H54 (cell line): ENCODE measurements around the gene ACTR3C.

Experiments used
- DNase-seq: peaks from one replicate; pipeline ENCODE4 v3.0.0; 2011; ENCODE audit warnings: low spot score, mixed read lengths; ENCODE audit not compliant: insufficient read length
- FAIRE-seq: peaks from 3 replicates; lab custom pipeline; 2011; peaks lifted over from hg19 to GRCh38; lab: Jason Lieb, UNC
- POLR2A ChIP-seq: IDR thresholded peaks from 2 replicates; pipeline ENCODE4 v1.6.1; 2011; ENCODE audit warnings: low read depth, mild to moderate bottlenecking, low read length

ACTR3C gene

DNA sequence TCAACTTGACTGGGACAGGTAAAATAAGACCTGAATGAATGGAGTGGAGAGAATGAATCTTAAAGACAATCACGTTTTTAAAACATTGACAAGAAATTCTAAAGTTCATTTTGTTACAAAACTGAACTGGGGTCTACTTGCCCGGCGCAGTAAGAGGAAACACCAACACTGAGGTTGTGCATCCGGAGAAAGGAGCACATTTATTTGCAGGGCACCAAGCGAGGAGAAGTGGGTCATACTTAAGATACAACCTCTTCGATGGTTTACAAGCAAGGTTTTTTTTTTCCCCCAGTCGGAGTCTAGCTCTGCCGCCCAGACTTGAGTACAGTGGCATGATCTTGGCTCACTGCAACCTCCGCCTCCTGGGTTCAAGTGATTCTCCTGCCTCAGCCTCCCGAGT is 41.8 kb upstream of the ACTR3C start:
- FAIRE-seq, result no peak
- TF ChIP-seq POLR2A, result no peak
- DNase-seq, result no peak

DNA sequence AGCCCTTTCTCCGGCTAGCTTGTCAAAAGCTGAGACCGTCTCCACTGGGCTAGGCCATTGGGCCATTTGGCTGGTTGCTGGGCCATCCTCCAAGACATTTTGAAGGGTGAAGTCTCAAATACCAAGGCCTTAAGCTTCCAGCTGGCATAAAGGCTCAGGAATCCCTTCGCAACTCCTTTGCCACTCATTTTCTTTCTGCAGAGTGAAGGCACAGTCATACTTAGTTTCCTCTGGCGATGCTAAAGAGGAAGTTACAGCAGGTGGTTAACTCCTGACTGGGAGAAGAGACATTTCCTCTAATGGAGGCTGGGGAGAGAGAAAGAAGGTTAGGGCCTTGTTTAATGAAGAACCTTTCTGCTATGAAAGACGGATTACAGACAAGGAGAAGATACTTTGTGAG is 40.5 kb upstream of the ACTR3C start:
- DNase-seq, result no peak
- no peak for TF ChIP-seq POLR2A
- no peak for FAIRE-seq

DNA sequence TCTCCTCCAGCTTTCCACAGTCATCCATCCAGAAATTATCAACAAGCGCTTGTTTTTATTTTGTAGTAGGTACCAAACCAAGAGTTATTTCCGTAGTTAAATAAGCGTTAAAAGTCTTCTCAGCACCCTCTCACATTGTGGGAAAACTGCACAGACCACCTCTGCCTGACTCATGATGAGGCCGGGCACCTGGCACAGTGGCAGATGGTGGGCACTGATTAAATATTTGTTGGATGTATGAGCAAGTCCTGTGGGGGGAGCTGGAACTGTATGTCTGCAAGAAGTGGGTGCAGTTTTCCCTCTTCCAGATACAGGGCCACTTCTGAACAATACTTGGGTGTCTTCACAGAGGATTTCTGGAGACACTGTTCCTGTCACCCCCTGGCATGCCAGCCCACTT is 40.0 kb upstream of the ACTR3C start:
- no peak for DNase-seq
- TF ChIP-seq POLR2A, result no peak
- FAIRE-seq, result no peak

DNA sequence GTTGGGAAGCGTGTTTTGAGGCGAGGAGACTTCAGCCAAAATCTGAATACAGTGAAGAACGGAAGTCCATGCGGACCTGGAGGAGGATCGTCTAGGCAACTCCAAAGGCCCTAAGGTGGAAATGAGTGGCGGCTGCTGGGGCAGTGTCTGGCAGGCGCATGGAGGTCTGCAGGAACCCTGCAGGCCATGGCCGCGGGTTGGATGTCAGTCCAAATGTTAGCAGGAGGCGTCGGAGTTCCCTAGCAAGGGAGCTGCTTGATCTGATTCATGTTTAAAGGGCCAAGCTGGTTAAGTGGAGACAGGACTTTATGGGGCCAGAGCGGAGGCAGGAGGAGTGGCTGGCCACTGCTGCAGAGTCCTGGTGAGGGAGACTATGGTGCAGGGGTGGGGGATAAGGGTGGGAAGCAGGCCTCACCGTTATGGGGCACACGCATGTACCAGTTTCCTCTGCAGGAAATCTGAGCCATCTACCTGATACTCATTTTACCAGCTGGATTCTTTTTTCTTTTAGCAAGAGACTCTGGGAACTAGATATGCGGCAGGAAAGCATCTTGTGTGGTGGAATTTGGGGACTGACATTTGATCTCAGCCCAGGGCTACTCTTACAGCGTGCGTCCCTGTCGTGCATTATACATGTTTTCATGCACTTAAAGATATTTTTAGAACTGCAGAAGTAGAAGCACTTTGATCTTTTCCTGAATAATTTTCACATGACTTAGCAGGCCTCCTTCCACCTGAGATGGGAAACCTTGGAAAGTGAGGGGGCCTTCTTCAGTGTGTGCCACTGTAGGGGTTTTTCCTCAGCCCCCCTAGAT is 38.7 kb upstream of the ACTR3C start:
- FAIRE-seq (no peak), DNase-seq (no peak)
- TF ChIP-seq POLR2A, result no peak

DNA sequence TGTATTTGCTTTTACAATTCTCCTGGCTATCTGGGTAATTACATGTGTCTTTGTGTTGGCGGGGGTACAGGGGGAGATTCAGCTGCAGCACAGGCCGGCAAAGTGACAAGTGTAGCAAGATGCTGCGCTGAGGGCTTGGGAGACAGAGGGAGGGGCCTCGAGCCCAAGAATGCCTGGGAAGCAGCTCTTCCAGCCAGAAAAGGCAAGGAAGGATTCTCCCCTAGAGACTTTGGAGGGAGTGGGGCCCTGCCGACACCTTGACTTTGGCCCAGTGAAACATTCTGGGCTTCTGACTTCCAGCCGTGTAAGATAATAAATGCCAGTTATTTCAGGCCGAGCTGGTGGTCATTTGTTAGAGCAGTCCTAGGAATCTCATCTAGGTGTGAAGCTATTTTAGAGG is 38.1 kb upstream of the ACTR3C start:
- DNase-seq, result no peak
- no peak for FAIRE-seq
- no peak for TF ChIP-seq POLR2A

DNA sequence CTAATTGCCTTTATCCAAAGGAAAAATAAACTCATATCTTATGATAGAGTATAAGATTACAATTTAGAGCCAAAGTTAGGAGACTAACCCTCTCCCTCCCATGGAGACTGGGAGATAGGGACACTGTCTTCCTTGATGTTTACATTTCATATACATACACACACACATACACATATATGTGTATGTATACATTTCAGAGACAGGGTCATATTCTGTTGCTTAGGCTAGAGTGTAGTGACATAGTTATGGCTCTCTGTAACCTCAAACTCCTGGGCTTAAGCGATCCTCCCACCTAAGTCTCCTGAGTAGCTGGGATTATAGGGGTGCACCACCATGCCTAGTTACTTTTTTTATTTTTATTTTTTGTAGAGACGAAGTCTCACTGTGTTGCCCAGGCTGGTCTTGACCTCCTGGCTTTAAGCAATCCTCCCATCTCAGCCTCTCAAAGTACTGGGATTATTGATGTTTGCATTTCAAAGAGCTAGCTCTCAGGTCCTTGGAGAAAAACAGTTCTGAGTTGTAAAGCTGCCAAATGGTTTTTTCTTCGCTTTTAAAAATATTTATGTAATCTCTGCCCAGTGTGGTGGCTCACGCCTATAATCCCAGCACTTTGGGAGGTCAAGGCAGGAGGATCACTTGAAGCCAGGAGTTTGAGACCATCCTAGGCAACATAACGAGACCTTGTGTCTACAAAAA is 37.2 kb upstream of the ACTR3C start:
- DNase-seq (no peak), FAIRE-seq (no peak)
- no peak for TF ChIP-seq POLR2A

DNA sequence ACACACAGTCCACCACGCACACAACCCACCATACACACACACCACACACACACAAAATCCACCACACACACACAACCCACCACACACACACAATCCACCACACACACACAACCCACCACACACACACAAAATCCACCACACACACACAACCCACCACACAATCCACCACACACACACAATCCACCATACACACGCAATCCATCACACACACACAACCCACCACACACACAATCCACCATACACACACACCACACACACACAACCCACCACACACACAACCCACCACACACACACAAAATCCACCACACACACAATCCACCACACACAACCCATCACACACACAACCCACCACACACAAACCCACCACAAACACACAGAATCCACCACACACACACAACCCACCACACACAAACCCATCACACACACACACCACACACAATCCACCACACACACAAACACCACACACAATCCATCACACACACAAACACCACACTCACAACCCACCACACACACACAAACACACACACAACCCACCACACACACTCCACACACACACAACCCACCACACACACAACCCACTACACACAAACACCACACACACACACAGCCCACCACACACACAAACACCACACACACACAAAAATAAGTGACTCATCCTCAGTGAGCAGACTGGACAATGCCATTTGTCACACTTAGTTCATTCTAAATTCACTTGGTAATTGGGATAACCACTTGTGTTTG is 36.4 kb upstream of the ACTR3C start:
- FAIRE-seq (no peak), DNase-seq (no peak)
- no peak for TF ChIP-seq POLR2A

DNA sequence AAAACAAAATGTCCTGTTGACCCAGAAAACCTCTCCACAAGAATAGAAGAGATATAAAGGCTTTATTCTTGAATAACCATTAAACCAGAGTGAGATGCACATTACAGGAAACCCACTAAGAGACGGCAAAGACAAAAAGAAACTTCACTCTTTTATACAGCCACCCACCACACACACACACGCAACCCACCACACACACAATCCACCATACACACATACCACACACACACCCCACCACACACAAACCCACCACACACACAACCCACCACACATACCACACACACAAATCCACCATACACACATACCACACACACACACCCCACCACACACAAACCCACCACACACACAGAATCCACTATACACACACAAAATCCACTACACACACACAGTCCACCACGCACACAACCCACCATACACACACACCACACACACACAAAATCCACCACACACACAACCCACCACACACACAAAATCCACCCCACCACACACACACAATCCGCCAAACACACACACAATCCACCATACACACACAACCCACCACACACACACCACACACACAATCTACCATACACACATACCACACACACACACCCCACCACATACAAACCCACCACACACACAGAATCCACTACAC is 35.8 kb upstream of the ACTR3C start:
- no peak for TF ChIP-seq POLR2A
- no peak for FAIRE-seq

DNA sequence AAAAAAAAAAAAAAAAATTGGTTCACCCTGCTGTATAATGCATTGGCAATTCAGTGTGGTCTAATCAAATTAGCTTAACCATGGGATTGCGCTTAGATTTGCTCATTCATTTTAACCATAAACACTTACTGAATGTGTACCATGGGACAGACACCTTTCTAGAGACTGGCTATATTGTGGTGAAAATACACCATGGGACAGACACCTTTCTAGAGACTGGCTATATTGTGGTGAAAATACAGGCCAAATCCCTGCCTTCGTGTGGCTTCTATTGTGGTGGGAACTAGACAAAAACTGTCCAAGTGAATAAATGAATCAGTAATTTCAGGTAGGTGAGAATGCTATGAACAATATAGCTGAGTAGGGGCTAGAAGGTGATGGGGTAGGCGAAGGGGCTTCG is 35.1 kb upstream of the ACTR3C start:
- TF ChIP-seq POLR2A, result no peak
- no peak for DNase-seq
- no peak for FAIRE-seq

More for the DNA sequence above, 35.8 kb upstream of the ACTR3C start:
- no peak for DNase-seq

DNA sequence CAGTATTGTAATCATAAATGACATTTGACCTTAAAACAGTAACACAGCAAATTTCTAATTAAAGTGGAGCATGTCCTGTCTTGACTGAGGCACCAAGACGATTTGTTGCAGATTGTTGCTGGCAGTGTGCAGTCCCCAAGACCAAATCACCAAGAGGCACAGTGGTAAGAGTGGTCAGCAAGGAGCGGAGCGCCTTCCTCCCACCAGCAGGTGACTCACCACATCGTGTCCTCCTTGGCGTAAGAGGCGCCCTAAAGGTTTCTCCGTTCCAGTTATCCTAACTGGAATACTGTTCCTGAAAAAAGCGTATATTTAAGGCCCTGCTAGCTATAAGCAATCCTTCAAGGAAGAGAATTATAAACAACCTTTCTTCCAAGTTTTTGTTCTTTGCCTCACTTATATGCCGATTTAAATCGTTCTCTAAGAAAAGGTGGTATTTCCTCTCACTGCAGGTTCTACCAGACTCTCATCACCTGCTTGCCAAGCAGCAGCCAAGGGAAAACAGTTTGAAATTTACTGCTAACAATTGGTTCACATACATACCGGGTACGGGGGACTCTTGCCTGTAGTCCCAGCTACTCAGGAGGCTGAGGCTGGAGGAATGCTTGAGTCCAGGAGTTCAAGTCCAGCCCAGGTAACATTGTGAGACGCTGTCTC is 34.6 kb upstream of the ACTR3C start:
- no peak for FAIRE-seq
- DNase-seq, result no peak
- no peak for TF ChIP-seq POLR2A

DNA sequence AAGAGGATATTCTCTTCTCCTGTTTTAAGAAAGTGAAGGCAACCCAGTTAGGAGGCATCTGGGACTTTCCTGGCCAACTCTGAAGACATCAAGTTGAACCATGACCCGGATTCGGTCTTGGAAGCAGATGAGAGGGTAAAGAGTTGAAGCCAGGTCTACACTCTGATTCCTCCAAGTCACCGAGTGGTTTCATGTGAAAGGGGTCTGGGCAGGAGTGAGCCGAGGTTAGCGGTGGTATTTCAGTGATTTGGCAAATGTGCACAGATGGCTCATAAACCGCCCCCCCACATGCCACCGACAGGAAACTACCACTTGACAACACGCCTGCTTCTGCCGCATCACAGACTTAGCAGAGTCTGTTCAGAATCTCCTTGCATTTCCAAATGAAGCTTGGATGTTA is 33.9 kb upstream of the ACTR3C start:
- DNase-seq (no peak), FAIRE-seq (no peak)
- no peak for TF ChIP-seq POLR2A

DNA sequence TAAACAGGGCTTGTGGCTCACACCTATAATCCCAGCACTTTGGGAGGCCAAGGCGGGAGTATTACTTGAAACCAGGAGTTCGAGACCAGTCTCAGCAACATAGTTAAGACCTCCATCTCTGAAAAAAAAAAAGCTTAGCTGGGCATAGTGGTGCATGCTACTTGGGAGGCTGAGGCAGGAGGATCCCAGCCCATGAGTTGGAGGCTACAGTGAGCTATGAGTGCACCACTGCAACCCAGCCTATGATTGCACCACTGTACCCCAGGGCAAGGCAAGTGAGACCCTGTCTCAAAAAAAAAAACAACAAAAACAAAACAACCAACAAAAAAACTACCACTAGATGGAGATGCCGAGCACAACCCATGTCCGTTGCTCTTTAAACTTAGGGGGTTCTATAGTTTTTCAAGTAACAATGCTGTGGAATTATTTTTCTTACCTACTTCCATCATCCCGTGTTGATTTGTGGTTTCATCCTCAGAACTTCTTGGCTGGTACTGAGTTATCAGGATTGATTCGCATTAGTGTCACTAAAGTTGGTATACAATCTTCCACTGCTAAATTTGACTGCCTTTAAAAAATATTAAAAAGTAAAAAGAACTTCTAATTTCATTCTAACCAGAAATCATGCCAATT is 33.0 kb upstream of the ACTR3C start:
- DNase-seq, result no peak
- TF ChIP-seq POLR2A, result no peak
- FAIRE-seq, result no peak

DNA sequence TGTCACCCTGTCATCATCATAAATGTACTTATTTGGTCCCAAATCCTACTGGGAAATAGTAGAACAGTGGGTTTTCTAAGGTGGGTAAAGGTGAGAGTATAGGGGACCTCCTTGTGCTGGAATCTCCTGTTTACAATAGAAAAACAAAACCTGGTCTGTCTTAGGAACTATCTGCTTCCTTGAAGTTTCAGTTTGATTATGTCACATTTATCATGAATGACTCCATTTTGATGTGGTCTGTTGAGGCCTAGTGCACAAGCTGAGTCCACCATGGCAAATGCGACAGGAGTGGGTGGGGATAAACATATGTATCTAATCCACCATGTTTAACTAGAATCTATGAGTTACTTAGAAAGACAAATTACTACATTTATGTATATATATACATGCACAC is 32.3 kb upstream of the ACTR3C start:
- FAIRE-seq (no peak), DNase-seq (no peak)
- TF ChIP-seq POLR2A, result no peak
